GM19452 (cell line): Measurements from ENCODE around the gene SEC31B.
A peak's percentile ranks its signal among the peaks of the same experiment; 100 is the strongest.

ENCODE experiments used
- ATAC-seq: cut with Tn5 transposase; IDR thresholded peaks from one replicate; pipeline ENCODE4 v1.9.1; 2021; ENCODE audit not compliant: unreplicated experiment

SEC31B gene

GRCh38 chr10:100529475-100530298 is 10.0 kb upstream of the SEC31B start, which contains the start of gene NDUFB8:
NDUFB8 (minus strand) TSS chr10:100529871; CDS start chr10:100529851, 20 bp downstream.
- ATAC-seq, result peak; percentile 52

GRCh38 chr10:100528921-100529474 is 9.3 kb upstream of the SEC31B start:
- no peak for ATAC-seq

GRCh38 chr10:100528123-100528886 is 8.6 kb upstream of the SEC31B start:
- ATAC-seq, result no peak

GRCh38 chr10:100524638-100525037 is 5.0 kb upstream of the SEC31B start:
- ATAC-seq, result no peak

- no peak for ATAC-seq
Observed at GRCh38 chr10:100524206-100524605, 4.5 kb upstream of the SEC31B start.

GRCh38 chr10:100522945-100523344 is 3.3 kb upstream of the SEC31B start:
- ATAC-seq, result no peak

- no peak for ATAC-seq
Observed at GRCh38 chr10:100522107-100522801, 2.6 kb upstream of the SEC31B start.

- no peak for ATAC-seq
Observed at GRCh38 chr10:100520811-100521210, 1.1 kb upstream of the SEC31B start.

GRCh38 chr10:100518761-100519241 is 860 bp downstream of the SEC31B start:
- ATAC-seq, result no peak

- no peak for ATAC-seq
Observed at GRCh38 chr10:100516847-100517246, 2.8 kb downstream of the SEC31B start.

- ATAC-seq, result no peak
Observed at GRCh38 chr10:100515612-100516011, 4.0 kb downstream of the SEC31B start.

GRCh38 chr10:100510533-100511308 is 8.9 kb downstream of the SEC31B start:
- ATAC-seq, result no peak

GRCh38 chr10:100509241-100509840 is 10.3 kb downstream of the SEC31B start:
- ATAC-seq, result no peak

- ATAC-seq, result no peak
Observed at GRCh38 chr10:100508691-100509150, 10.9 kb downstream of the SEC31B start.

GRCh38 chr10:100508266-100508665 is 11.4 kb downstream of the SEC31B start:
- no peak for ATAC-seq

- no peak for ATAC-seq
Observed at GRCh38 chr10:100507357-100507732, 12.3 kb downstream of the SEC31B start.

GRCh38 chr10:100506596-100507356 is 12.9 kb downstream of the SEC31B start:
- no peak for ATAC-seq

- no peak for ATAC-seq
Observed at GRCh38 chr10:100505164-100505563, 14.5 kb downstream of the SEC31B start.

- no peak for ATAC-seq
Observed at GRCh38 chr10:100504096-100504495, 15.6 kb downstream of the SEC31B start.
